GM19395 (cell line): ENCODE measurements around the gene MAGEB5.
"Not testable (repeated sequence)": the region's sequence is repeated elsewhere in the genome, so short reads cannot be mapped to it uniquely, and the experiment has no call there.

Experiments used
- ATAC-seq: cut with Tn5 transposase; IDR thresholded peaks from one replicate; pipeline ENCODE4 v1.9.1; 2021; ENCODE audit warnings: mild to moderate bottlenecking, moderate library complexity; ENCODE audit not compliant: unreplicated experiment

MAGEB5 gene

GRCh38 chrX:26215869-26216268, at the start of gene MAGEB5:
MAGEB5 (plus strand) TSS chrX:26216169; CDS start chrX:26217302, 1,133 bp downstream.
- ATAC-seq: no peak

- ATAC-seq: no peak
Observed at GRCh38 chrX:26192204-26192603, 23.8 kb upstream of the MAGEB5 start, which contains the start of gene MAGEB6. MAGEB6 (plus strand) TSS chrX:26192440; CDS start chrX:26193847, 1,407 bp downstream.

GRCh38 chrX:26203561-26203960, 12.4 kb upstream of the MAGEB5 start:
- ATAC-seq: no peak

- not testable (repeated sequence) for ATAC-seq
Observed at GRCh38 chrX:26204717-26205116, 11.3 kb upstream of the MAGEB5 start.

- ATAC-seq: no peak
Observed at GRCh38 chrX:26208012-26208411, 8.0 kb upstream of the MAGEB5 start.

- ATAC-seq: no peak
Observed at GRCh38 chrX:26219351-26219750, 3.4 kb downstream of the MAGEB5 start.

- no peak for ATAC-seq
Observed at GRCh38 chrX:26234177-26234576, 18.2 kb downstream of the MAGEB5 start.

- no peak for ATAC-seq
Observed at GRCh38 chrX:26253526-26253925, 37.6 kb downstream of the MAGEB5 start.

GRCh38 chrX:26254436-26254835, 38.5 kb downstream of the MAGEB5 start:
- no peak for ATAC-seq

GRCh38 chrX:26262121-26262523, 46.2 kb downstream of the MAGEB5 start:
- no peak for ATAC-seq
